ENCODE data around the gene MDM1. TPM values are rescaled to one million over a fixed set of nuclear protein-coding genes. Genes with fewer than 3 reads are reported as not detected.

MDM1 gene
- total RNA-seq, 3 donors from 2014 or later (not counting 1 experiment from before 2014, with no cell fraction given): 21.3 to 36.2 (median 26.5) TPM

DNA sequence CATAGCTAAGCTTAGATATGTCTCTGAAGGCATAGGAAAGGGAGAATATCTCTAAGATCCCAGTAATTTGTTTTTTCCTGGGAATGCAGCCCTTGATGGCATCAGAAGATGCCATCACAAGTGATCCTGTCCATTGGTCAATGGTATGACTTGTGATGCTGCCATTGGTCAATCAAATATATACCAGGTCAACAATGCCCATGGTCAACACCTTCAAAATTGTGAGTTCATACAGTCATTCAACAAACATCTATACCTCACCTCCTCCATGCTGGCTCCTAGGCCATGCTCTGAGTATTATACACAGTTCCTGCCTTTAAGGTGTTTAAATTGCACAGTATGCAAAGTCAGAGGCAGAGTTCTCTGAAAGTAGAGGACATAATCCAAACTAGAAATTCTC is 59.4 kb downstream of the MDM1 start:
- intact Hi-C loops (cut with micrococcal nuclease): no loop called here
- no peak for DNase-seq
- Mint-ChIP-seq H3K9me3 (no peaks in the 10 kb centered on the region), H3K4me1 (no peaks in the 10 kb centered on the region), H3K36me3 (no peaks in the 10 kb centered on the region), H3K4me3 (no peak overlapping the region), H3K27me3 (ENCODE audit: low read depth in 2 of 2) (peaks cover 0 to 10% of the 10 kb centered on the region in 2 donors), H3K27ac (no peak overlapping the region)
- Histone ChIP-seq H3K27ac (ENCODE audit: low read length) (no peak overlapping the region), H3K36me3 (ENCODE audit: control insufficient read depth, insufficient read depth, low read length) (no peaks in the 10 kb centered on the region), H3K4me3 (ENCODE audit: low read length) (no peak overlapping the region), H3K27me3 (ENCODE audit: control insufficient read depth, insufficient read depth, low read length) (no peaks in the 10 kb centered on the region), H3K4me1 (ENCODE audit: control insufficient read depth, insufficient read depth, low read length) (no peaks in the 10 kb centered on the region), H3K9me3 (ENCODE audit: control insufficient read depth, insufficient read depth, low read length) (no peaks in the 10 kb centered on the region)
- TF ChIP-seq, protein P1, sequence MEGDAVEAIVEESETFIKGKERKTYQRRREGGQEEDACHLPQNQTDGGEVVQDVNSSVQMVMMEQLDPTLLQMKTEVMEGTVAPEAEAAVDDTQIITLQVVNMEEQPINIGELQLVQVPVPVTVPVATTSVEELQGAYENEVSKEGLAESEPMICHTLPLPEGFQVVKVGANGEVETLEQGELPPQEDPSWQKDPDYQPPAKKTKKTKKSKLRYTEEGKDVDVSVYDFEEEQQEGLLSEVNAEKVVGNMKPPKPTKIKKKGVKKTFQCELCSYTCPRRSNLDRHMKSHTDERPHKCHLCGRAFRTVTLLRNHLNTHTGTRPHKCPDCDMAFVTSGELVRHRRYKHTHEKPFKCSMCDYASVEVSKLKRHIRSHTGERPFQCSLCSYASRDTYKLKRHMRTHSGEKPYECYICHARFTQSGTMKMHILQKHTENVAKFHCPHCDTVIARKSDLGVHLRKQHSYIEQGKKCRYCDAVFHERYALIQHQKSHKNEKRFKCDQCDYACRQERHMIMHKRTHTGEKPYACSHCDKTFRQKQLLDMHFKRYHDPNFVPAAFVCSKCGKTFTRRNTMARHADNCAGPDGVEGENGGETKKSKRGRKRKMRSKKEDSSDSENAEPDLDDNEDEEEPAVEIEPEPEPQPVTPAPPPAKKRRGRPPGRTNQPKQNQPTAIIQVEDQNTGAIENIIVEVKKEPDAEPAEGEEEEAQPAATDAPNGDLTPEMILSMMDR (IDR thresholded peaks at IDR 0.05): no peak
- ATAC-seq: no peak

DNA sequence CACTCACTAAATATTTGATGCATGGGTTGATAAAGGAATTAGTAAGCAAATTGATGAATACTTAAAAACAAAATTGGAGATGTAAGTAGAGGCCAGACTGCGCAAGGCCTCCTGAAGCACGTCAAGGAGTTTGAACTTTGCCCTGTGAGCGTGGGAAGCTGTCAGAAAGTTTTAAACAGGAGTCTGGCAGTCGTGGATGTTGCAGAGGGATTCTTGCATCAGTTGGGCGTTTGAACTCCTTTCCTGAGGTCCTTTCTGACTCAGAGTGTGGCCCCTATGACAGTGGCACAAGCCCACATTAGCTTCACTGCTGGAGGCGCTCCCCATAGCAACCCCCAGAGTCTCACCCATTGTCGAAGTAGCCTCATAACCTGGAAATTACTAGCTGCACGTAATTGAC is 60.8 kb downstream of the MDM1 start:
- Mint-ChIP-seq H3K9me3 (no peaks in the 10 kb centered on the region), H3K27ac (no peak overlapping the region), H3K4me1 (no peaks in the 10 kb centered on the region), H3K36me3 (no peaks in the 10 kb centered on the region), H3K4me3 (no peak overlapping the region), H3K27me3 (ENCODE audit: low read depth in 2 of 2) (peaks cover 0 to 10% of the 10 kb centered on the region in 2 donors)
- TF ChIP-seq, protein P1 (IDR thresholded peaks at IDR 0.05): no peak
- DNase-seq (no peak), ATAC-seq (no peak)
- H3K4me3 ChIP-seq (ENCODE audit: low read length): no peak overlapping the region
- no peaks in the 10 kb centered on the region for H3K36me3 ChIP-seq (ENCODE audit: control insufficient read depth, insufficient read depth, low read length)
- H3K27ac ChIP-seq (ENCODE audit: low read length): no peak overlapping the region
- no peaks in the 10 kb centered on the region for H3K9me3 ChIP-seq (ENCODE audit: control insufficient read depth, insufficient read depth, low read length)
- no peaks in the 10 kb centered on the region for H3K27me3 ChIP-seq (ENCODE audit: control insufficient read depth, insufficient read depth, low read length)
- H3K4me1 ChIP-seq (ENCODE audit: control insufficient read depth, insufficient read depth, low read length): no peaks in the 10 kb centered on the region
- 83% methylated on average over 7 of the region's 8 CpGs for WGBS (ENCODE audit: insufficient coverage)
- intact Hi-C loops (cut with micrococcal nuclease): no loop called here

DNA sequence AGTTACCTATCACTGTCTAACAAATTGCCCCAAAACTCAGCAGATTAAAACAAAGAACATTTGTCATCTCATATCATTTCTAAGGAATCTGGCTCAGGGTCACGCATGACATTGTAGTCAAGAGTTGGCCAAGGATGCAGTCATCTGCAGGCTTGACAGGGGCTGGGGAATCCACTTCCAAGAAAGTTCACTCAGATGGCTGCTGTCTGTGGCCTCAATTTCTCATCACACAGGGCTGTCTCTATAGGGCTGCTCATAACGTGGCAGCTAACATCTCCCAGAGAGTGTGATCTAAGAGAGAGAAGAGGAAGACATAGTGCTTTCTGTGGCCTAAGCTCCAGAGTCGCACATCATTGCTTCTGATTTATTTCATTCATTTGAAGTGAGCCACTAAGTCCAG is 61.8 kb downstream of the MDM1 start:
- no peaks in the 10 kb centered on the region for H3K36me3 Mint-ChIP-seq
- no peak for DNase-seq
- Histone ChIP-seq H3K36me3 (ENCODE audit: control insufficient read depth, insufficient read depth, low read length) (no peaks in the 10 kb centered on the region), H3K27me3 (ENCODE audit: control insufficient read depth, insufficient read depth, low read length) (no peaks in the 10 kb centered on the region), H3K4me3 (ENCODE audit: low read length) (no peak overlapping the region), H3K4me1 (ENCODE audit: control insufficient read depth, insufficient read depth, low read length) (no peaks in the 10 kb centered on the region), H3K9me3 (ENCODE audit: control insufficient read depth, insufficient read depth, low read length) (no peaks in the 10 kb centered on the region), H3K27ac (ENCODE audit: low read length) (no peak overlapping the region)
- H3K4me3 Mint-ChIP-seq: no peak overlapping the region
- H3K4me1 Mint-ChIP-seq: no peaks in the 10 kb centered on the region
- ATAC-seq: no peak
- TF ChIP-seq, protein P1 (IDR thresholded peaks at IDR 0.05): no peak
- 90% methylated on average over 3 of the region's 3 CpGs for WGBS (ENCODE audit: insufficient coverage)
- intact Hi-C loops (cut with micrococcal nuclease): no loop called here
- peaks cover 0 to 10% of the 10 kb centered on the region in 2 donors for H3K27me3 Mint-ChIP-seq (ENCODE audit: low read depth in 2 of 2)
- H3K27ac Mint-ChIP-seq: no peak overlapping the region
- no peaks in the 10 kb centered on the region for H3K9me3 Mint-ChIP-seq

DNA sequence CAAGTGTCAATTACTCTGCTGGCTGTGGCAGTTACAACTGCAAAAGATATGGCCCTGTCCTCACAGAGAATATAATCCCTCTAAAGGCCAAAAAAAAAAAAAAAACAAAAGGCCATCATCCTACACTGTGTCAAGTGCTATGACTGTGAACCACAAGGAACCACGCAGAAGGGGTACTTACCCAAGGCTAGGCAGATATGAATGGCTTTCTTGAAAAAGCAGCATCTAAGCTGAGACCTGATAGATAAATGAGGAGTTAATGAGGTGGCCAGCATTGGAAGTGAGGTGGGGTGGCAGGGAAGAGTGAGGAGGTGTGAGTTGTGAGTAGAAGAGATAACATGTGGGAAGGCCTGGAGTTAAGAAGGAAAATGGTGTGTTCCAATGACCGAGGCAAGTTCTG is 62.4 kb downstream of the MDM1 start:
- no peaks in the 10 kb centered on the region for H3K4me1 ChIP-seq (ENCODE audit: control insufficient read depth, insufficient read depth, low read length)
- TF ChIP-seq, protein P1 (IDR thresholded peaks at IDR 0.05): no peak
- Mint-ChIP-seq H3K27ac (no peak overlapping the region), H3K27me3 (ENCODE audit: low read depth in 2 of 2) (peaks cover 0 to 10% of the 10 kb centered on the region in 2 donors), H3K9me3 (no peaks in the 10 kb centered on the region), H3K4me1 (no peaks in the 10 kb centered on the region), H3K36me3 (no peaks in the 10 kb centered on the region), H3K4me3 (no peak overlapping the region)
- DNase-seq (no peak), ATAC-seq (no peak)
- H3K27me3 ChIP-seq (ENCODE audit: control insufficient read depth, insufficient read depth, low read length): no peaks in the 10 kb centered on the region
- no peak overlapping the region for H3K4me3 ChIP-seq (ENCODE audit: low read length)
- no peaks in the 10 kb centered on the region for H3K9me3 ChIP-seq (ENCODE audit: control insufficient read depth, insufficient read depth, low read length)
- intact Hi-C loops (cut with micrococcal nuclease): no loop called here
- H3K27ac ChIP-seq (ENCODE audit: low read length): no peak overlapping the region
- 87% methylated on average over 2 of the region's 2 CpGs for WGBS (ENCODE audit: insufficient coverage)
- no peaks in the 10 kb centered on the region for H3K36me3 ChIP-seq (ENCODE audit: control insufficient read depth, insufficient read depth, low read length)

Data from natural killer cell (primary cell).